IMR-90 (cell line): Measurements from ENCODE around the gene DGKG.

Experiments
- BHLHE40 ChIP-seq: fragments of 150-350 bp; IDR thresholded peaks from 2 replicates; pipeline ENCODE4 v1.6.1; 2016; ENCODE audit warnings: mild to moderate bottlenecking, low read depth, low read length
- CTCF ChIP-seq: conservative IDR thresholded peaks from 2 replicates; pipeline ENCODE4 v1.5.1; 2012; ENCODE audit warnings: mild to moderate bottlenecking, low read depth, low read length, improper control_type of control experiment
- MXI1 ChIP-seq: IDR thresholded peaks from 2 replicates; pipeline ENCODE4 v1.6.1; 2012; ENCODE audit warnings: low read depth, mild to moderate bottlenecking, low read length, moderate library complexity, borderline replicate concordance
- NFE2L2 ChIP-seq: fragments of 150-350 bp; IDR thresholded peaks from 2 replicates; pipeline ENCODE4 v1.6.1; 2016; ENCODE audit warnings: low read depth, mild to moderate bottlenecking, low read length
- POLR2A ChIP-seq: IDR thresholded peaks from 2 replicates; pipeline ENCODE4 v1.6.1; 2012; ENCODE audit warnings: mild to moderate bottlenecking, low read depth, low read length

DNA sequence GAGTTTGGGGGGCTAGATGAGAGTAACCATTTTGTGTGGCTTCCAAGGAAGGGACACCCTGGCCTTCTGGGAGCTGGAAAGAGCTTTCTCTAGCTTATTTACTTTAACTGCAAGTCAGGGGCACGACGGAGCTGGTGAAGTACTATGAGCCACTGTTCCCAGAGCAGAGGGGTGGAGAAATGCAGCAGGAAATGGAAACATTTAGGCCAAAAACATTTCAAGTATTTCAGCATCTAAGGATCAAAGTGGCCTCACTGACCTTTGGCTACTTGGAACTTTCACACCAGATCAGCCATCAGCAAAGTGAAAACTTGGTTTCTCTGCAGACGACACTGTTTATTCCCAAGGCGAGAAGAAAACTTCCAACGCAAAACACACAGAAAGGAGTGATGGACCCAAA lies 7.9 kb downstream of the DGKG start:
- TF ChIP-seq CTCF (no peak), POLR2A (no peak), NFE2L2 (no peak), BHLHE40 (no peak), MXI1 (no peak)
